ENCODE data around the gene UROC1.

UROC1 gene

GRCh38 chr3:126548556-126549466 is 31.2 kb upstream of the UROC1 start:
- no peak overlapping the region for H3K4me2 ChIP-seq (ENCODE audit: low read length, poor library complexity, severe bottlenecking)
- H3K4ac ChIP-seq (ENCODE audit: low read depth in 1 of 2, low read length in 2 of 2), result no peak overlapping the region
- no peak overlapping the region for H2BK120ac ChIP-seq (ENCODE audit: low read depth, low read length)
- H4K91ac ChIP-seq (ENCODE audit: low read length), result no peak overlapping the region
- H3K9me3 ChIP-seq (ENCODE audit: control insufficient read depth, low read length), result no peaks in the 10 kb centered on the region
- no peaks in the 10 kb centered on the region for H3K36me3 ChIP-seq (ENCODE audit: control insufficient read depth in 1 of 2, insufficient read depth in 2 of 2, low read depth in 1 of 2, low read length in 2 of 2)
- WGBS, result 58% methylated on average over 9 of the region's 9 CpGs
- H2BK5ac ChIP-seq (ENCODE audit: low read depth, low read length, poor library complexity, severe bottlenecking), result no peak overlapping the region
- H3K4me1 ChIP-seq (ENCODE audit: control insufficient read depth, insufficient read depth, low read depth, low read length), result no peaks in the 10 kb centered on the region
- H2BK12ac ChIP-seq (ENCODE audit: low read length in 2 of 2), result no peak overlapping the region
- no peak overlapping the region for H3K4me3 ChIP-seq (ENCODE audit: insufficient read depth in 1 of 2, low read depth in 1 of 2, low read length in 2 of 2)
- peaks cover 42 to 56% of the 10 kb centered on the region in 2 experiments for H3K27me3 ChIP-seq (ENCODE audit: control insufficient read depth in 1 of 2, insufficient read depth in 1 of 2, low read length in 2 of 2)
- H4K8ac ChIP-seq (ENCODE audit: low read length), result no peak overlapping the region
- no peak overlapping the region for H2AFZ ChIP-seq (ENCODE audit: low read depth, low read length)
- H2AK5ac ChIP-seq (ENCODE audit: low read length, severe bottlenecking), result no peak overlapping the region
- H3K18ac ChIP-seq (ENCODE audit: low read depth in 1 of 2, low read length in 2 of 2), result no peak overlapping the region
- no peak overlapping the region for H3K14ac ChIP-seq (ENCODE audit: low read length in 2 of 2)
- no peaks in the 10 kb centered on the region for H3K79me1 ChIP-seq (replicated peaks; ENCODE audit: low read length, poor library complexity, severe bottlenecking)
- no peak overlapping the region for H2BK15ac ChIP-seq (ENCODE audit: low read depth, poor library complexity, severe bottlenecking)
- no peak overlapping the region for H3K9ac ChIP-seq (ENCODE audit: low read length)
- no peak for DNase-seq
- H3K27ac ChIP-seq (ENCODE audit: low read length, poor library complexity, severe bottlenecking), result no peak overlapping the region
- no peak overlapping the region for H3K23ac ChIP-seq (ENCODE audit: low read length in 2 of 2)

DNA sequence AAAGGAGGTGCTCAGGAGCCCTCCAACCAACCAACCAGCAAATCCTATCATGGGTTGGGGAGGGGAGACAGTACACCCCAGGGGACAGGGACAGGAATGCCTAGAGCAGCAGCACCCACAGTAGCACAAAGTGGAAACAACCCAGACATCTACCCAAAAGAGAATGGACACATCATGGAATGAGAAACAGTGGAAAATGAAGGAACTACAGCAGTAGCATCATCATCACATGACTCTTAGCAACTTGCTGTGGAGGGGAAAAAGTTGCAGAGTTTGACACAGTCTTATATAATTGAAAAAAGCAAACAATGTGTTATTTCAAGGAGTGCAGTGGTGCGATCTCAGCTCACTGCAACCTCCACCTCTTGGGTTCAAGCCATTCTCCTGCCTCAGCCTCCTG is 30.1 kb upstream of the UROC1 start:
- Histone ChIP-seq H3K4ac (ENCODE audit: low read depth in 1 of 2, low read length in 2 of 2) (no peak overlapping the region), H3K9me3 (ENCODE audit: control insufficient read depth, low read length) (no peaks in the 10 kb centered on the region), H4K91ac (ENCODE audit: low read length) (no peak overlapping the region), H2AK5ac (ENCODE audit: low read length, severe bottlenecking) (no peak overlapping the region), H3K4me3 (ENCODE audit: insufficient read depth in 1 of 2, low read depth in 1 of 2, low read length in 2 of 2) (no peak overlapping the region), H3K18ac (ENCODE audit: low read depth in 1 of 2, low read length in 2 of 2) (no peak overlapping the region), H3K9ac (ENCODE audit: low read length) (no peak overlapping the region), H3K27ac (ENCODE audit: low read length, poor library complexity, severe bottlenecking) (no peak overlapping the region), H3K4me2 (ENCODE audit: low read length, poor library complexity, severe bottlenecking) (no peak overlapping the region), H3K4me1 (ENCODE audit: control insufficient read depth, insufficient read depth, low read depth, low read length) (no peaks in the 10 kb centered on the region), H2BK15ac (ENCODE audit: low read depth, poor library complexity, severe bottlenecking) (no peak overlapping the region), H2BK5ac (ENCODE audit: low read depth, low read length, poor library complexity, severe bottlenecking) (no peak overlapping the region), H2BK12ac (ENCODE audit: low read length in 2 of 2) (no peak overlapping the region), H3K36me3 (ENCODE audit: control insufficient read depth in 1 of 2, insufficient read depth in 2 of 2, low read depth in 1 of 2, low read length in 2 of 2) (no peaks in the 10 kb centered on the region), H3K79me1 (replicated peaks; ENCODE audit: low read length, poor library complexity, severe bottlenecking) (no peaks in the 10 kb centered on the region), H3K14ac (ENCODE audit: low read length in 2 of 2) (no peak overlapping the region), H3K23ac (ENCODE audit: low read length in 2 of 2) (no peak overlapping the region), H4K8ac (ENCODE audit: low read length) (no peak overlapping the region), H2AFZ (ENCODE audit: low read depth, low read length) (no peak overlapping the region), H2BK120ac (ENCODE audit: low read depth, low read length) (no peak overlapping the region), H3K27me3 (ENCODE audit: control insufficient read depth in 1 of 2, insufficient read depth in 1 of 2, low read length in 2 of 2) (peaks cover 36 to 51% of the 10 kb centered on the region in 2 experiments)
- 92% methylated on average over 1 of the region's 1 CpG for WGBS
- DNase-seq, result no peak

DNA sequence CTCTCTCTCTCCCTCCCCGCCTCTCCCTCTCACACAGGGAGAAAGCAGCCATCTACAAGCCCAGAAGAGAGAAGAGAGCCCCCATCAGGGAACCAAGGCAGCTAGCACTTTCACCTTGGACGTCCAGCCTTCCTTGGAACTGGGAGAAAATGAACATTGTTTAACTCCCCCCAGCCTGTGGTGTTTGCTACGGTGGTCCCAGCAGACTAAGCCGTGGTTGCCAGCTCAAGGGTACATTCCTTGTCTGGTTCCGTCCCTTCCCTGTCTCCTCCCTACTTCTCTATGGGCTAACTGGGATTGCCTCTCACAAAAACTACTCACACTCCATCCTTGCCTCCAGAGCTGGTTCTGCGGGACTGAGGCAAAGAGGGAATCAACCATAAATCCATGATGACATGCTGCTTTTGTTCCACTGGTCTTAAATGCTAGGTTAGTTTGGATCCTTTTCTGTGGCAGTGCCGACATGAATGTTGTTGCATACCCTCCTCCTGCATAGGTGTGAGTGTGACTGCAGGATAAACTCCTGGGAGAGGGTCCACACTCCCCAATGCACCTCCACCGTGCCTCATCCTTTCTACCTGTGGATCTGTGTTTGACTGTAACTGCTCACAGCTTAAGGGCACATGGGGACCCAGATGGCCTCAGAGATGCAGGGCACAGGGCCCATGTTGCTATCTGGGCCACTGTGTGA is 29.1 kb upstream of the UROC1 start:
- Histone ChIP-seq H3K9ac (ENCODE audit: low read length) (no peak overlapping the region), H2BK5ac (ENCODE audit: low read depth, low read length, poor library complexity, severe bottlenecking) (no peak overlapping the region), H3K4me1 (ENCODE audit: control insufficient read depth, insufficient read depth, low read depth, low read length) (peaks cover 3% of the 10 kb centered on the region), H3K23ac (ENCODE audit: low read length in 2 of 2) (no peak overlapping the region), H3K27me3 (ENCODE audit: control insufficient read depth in 1 of 2, insufficient read depth in 1 of 2, low read length in 2 of 2) (peaks cover 45 to 50% of the 10 kb centered on the region in 2 experiments), H3K79me1 (replicated peaks; ENCODE audit: low read length, poor library complexity, severe bottlenecking) (no peaks in the 10 kb centered on the region), H3K18ac (ENCODE audit: low read depth in 1 of 2, low read length in 2 of 2) (no peak overlapping the region), H3K27ac (ENCODE audit: low read length, poor library complexity, severe bottlenecking) (no peak overlapping the region), H3K36me3 (ENCODE audit: control insufficient read depth in 1 of 2, insufficient read depth in 2 of 2, low read depth in 1 of 2, low read length in 2 of 2) (no peaks in the 10 kb centered on the region), H2BK12ac (ENCODE audit: low read length in 2 of 2) (no peak overlapping the region), H3K9me3 (ENCODE audit: control insufficient read depth, low read length) (no peaks in the 10 kb centered on the region), H3K14ac (ENCODE audit: low read length in 2 of 2) (no peak overlapping the region), H4K91ac (ENCODE audit: low read length) (no peak overlapping the region), H4K8ac (ENCODE audit: low read length) (no peak overlapping the region), H2AK5ac (ENCODE audit: low read length, severe bottlenecking) (no peak overlapping the region), H2AFZ (ENCODE audit: low read depth, low read length) (no peak overlapping the region), H3K4ac (ENCODE audit: low read depth in 1 of 2, low read length in 2 of 2) (no peak overlapping the region), H3K4me2 (ENCODE audit: low read length, poor library complexity, severe bottlenecking) (no peak overlapping the region), H3K4me3 (ENCODE audit: insufficient read depth in 1 of 2, low read depth in 1 of 2, low read length in 2 of 2) (no peak overlapping the region), H2BK15ac (ENCODE audit: low read depth, poor library complexity, severe bottlenecking) (no peak overlapping the region), H2BK120ac (ENCODE audit: low read depth, low read length) (no peak overlapping the region)
- 83% methylated on average over 8 of the region's 8 CpGs for WGBS
- DNase-seq, result no peak

- no peak overlapping the region for H3K4ac ChIP-seq (ENCODE audit: low read depth in 1 of 2, low read length in 2 of 2)
- no peak overlapping the region for H4K91ac ChIP-seq (ENCODE audit: low read length)
- no peak overlapping the region for H2BK15ac ChIP-seq (ENCODE audit: low read depth, poor library complexity, severe bottlenecking)
- no peaks in the 10 kb centered on the region for H3K36me3 ChIP-seq (ENCODE audit: control insufficient read depth in 1 of 2, insufficient read depth in 2 of 2, low read depth in 1 of 2, low read length in 2 of 2)
- no peak overlapping the region for H3K9ac ChIP-seq (ENCODE audit: low read length)
- H2AFZ ChIP-seq (ENCODE audit: low read depth, low read length), result no peak overlapping the region
- H2BK5ac ChIP-seq (ENCODE audit: low read depth, low read length, poor library complexity, severe bottlenecking), result no peak overlapping the region
- peaks cover 44 to 52% of the 10 kb centered on the region in 2 experiments for H3K27me3 ChIP-seq (ENCODE audit: control insufficient read depth in 1 of 2, insufficient read depth in 1 of 2, low read length in 2 of 2)
- no peak overlapping the region for H3K18ac ChIP-seq (ENCODE audit: low read depth in 1 of 2, low read length in 2 of 2)
- H4K8ac ChIP-seq (ENCODE audit: low read length), result no peak overlapping the region
- DNase-seq, result no peak
- H2BK120ac ChIP-seq (ENCODE audit: low read depth, low read length), result no peak overlapping the region
- no peaks in the 10 kb centered on the region for H3K9me3 ChIP-seq (ENCODE audit: control insufficient read depth, low read length)
- H3K4me2 ChIP-seq (ENCODE audit: low read length, poor library complexity, severe bottlenecking), result no peak overlapping the region
- H2BK12ac ChIP-seq (ENCODE audit: low read length in 2 of 2), result no peak overlapping the region
- H3K14ac ChIP-seq (ENCODE audit: low read length in 2 of 2), result no peak overlapping the region
- no peak overlapping the region for H2AK5ac ChIP-seq (ENCODE audit: low read length, severe bottlenecking)
- no peak overlapping the region for H3K27ac ChIP-seq (ENCODE audit: low read length, poor library complexity, severe bottlenecking)
- H3K79me1 ChIP-seq (replicated peaks; ENCODE audit: low read length, poor library complexity, severe bottlenecking), result no peaks in the 10 kb centered on the region
- peaks cover 9% of the 10 kb centered on the region for H3K4me1 ChIP-seq (ENCODE audit: control insufficient read depth, insufficient read depth, low read depth, low read length)
- no peak overlapping the region for H3K23ac ChIP-seq (ENCODE audit: low read length in 2 of 2)
- 93% methylated on average over 6 of the region's 6 CpGs for WGBS
- H3K4me3 ChIP-seq (ENCODE audit: insufficient read depth in 1 of 2, low read depth in 1 of 2, low read length in 2 of 2), result no peak overlapping the region
These were observed 28.4 kb upstream of the UROC1 start for GRCh38 chr3:126546013-126546412.
